GM20000 (cell line): Measurements from ENCODE around the gene SMAD7.

Experiments
- DNase-seq: peaks from one replicate; pipeline ENCODE4 v3.0.0; 2012; ENCODE audit warnings: low spot score
- TF ChIP-seq, protein P1 (sequence below): IDR thresholded peaks from 2 replicates; pipeline ENCODE4 v1.5.1; 2012; ENCODE audit warnings: mild to moderate bottlenecking, control low read depth; ENCODE audit errors: extremely low read depth, missing control alignments

Gene SMAD7

DNA sequence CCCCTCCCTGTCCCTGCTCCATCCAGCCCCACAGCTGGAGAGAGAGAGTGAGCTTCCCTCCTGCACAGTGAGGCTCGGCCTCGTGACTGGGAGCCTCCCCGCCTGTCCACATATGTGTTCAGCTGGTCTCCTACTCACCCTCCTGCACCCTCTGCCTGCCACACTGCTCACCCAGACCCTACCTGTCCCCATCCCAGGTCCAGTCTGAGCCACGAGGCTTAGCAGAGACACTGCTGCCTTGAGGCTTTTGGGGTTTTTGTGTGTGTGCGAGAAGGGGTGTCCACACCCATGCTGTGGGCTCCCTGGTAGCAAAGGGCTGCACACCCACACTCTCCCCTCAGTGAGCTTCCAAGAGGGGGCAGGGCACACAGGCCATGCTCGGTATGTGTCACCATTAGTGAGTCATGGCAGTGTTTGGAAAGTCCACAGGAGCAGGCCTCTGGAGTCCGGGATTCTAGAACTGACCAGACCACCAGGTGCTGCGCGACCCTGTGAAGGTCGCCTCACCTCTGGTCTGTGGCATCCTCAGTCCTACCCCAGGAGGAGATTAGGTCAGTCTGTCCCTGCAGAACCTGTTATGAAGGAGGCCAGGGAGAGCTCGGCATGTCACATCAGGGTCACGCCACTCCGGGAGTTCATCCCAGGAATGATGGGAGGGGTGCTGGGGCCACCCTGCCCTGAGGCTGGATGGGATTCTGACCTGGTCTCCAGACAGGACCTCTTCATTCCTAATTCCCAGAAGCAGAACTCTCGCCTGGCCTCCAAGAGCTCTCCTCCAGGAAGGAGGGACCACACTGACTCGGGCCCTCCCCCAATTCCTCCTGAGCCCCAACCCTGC, 39.9 kb upstream of the SMAD7 start:
- no peak for DNase-seq
- TF ChIP-seq, protein P1, sequence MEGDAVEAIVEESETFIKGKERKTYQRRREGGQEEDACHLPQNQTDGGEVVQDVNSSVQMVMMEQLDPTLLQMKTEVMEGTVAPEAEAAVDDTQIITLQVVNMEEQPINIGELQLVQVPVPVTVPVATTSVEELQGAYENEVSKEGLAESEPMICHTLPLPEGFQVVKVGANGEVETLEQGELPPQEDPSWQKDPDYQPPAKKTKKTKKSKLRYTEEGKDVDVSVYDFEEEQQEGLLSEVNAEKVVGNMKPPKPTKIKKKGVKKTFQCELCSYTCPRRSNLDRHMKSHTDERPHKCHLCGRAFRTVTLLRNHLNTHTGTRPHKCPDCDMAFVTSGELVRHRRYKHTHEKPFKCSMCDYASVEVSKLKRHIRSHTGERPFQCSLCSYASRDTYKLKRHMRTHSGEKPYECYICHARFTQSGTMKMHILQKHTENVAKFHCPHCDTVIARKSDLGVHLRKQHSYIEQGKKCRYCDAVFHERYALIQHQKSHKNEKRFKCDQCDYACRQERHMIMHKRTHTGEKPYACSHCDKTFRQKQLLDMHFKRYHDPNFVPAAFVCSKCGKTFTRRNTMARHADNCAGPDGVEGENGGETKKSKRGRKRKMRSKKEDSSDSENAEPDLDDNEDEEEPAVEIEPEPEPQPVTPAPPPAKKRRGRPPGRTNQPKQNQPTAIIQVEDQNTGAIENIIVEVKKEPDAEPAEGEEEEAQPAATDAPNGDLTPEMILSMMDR = no peak

DNA sequence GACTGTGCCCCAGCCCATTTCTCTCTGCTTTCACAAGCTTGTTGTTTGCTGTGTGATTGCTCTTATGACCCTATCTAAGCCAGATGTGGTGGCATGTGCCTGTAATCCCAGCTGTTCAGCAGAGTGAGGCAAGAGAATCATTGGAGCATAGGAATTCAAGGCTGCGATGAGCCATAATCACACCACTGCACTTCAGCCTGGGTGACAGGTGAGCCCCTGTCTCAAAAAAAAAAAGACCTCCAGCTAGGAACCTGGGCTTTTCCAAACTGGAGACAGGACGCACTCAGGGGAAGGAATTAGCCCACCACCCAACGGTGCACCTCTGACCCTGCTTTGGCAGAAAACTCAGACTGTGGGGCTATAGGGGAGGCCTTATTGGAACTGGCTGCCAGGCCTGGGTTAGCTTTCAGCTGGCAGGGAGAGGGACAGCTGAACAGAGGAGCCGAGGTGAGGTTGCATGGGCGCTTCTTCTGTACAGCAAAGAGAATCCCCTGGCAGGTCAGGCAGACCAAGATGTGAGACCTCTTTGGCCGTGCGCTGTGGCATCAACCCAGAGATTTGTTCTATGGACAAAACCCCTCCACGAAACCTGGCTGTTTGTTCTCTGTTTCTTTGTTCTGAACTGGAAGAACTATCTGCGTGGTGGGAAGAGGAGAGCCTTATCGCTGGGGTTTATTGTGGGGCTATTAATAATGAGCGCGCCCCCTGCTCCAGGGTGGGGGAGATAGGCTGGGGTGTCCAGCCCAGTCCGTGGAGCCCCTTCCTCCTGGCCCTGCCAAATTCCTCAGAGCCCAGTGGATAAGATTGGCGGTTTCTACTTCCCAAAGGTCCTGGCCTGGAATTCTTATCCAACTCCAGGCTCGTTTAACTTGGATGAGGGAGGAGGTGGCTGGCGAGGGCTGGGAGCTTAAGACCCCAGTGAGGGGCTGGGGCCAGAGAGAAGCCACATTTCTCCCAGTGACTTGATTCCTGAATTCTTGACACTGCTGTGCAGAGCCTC, 38.8 kb upstream of the SMAD7 start:
- TF ChIP-seq, protein P1 = no peak
- DNase-seq = no peak

DNA sequence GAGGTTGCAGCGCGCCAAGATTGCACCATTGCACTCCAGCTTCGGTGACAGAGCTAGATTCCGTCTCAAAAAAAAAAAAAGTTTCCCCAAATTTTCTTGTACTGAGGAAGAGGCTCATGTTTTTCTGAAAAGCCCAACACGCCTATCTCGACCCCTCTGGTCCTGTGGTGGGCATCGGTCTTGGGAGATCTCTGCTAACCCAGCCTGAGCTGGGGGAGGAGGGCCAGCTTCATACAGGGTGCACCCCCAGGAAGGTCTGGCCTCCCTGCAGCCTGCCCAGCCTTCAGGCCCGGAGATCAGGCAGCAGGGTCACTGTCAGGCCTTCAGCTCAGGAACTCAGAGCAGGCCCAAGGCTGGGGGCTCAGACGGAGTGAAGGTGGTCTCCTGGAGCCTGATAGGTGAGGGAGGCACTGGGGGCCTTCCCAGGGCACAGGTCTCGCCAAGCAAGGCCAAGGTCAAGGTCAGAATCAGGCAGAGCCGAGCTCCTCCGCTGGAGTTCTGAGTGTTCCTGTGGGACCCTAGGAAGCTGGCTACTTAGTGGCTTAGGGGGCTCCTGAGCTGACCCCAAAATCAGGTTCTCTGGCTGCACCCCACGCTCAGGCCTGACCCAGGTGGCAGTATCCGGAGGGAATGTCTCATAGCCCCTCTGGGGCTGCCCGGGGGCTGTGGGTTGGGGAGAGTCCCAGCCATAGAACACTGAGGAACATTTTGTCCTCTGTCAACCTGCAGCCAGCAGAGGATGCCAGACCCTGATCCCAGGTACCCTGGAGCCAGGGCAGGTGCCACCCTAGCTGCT, 37.9 kb upstream of the SMAD7 start:
- DNase-seq = no peak
- TF ChIP-seq, protein P1 = no peak

DNA sequence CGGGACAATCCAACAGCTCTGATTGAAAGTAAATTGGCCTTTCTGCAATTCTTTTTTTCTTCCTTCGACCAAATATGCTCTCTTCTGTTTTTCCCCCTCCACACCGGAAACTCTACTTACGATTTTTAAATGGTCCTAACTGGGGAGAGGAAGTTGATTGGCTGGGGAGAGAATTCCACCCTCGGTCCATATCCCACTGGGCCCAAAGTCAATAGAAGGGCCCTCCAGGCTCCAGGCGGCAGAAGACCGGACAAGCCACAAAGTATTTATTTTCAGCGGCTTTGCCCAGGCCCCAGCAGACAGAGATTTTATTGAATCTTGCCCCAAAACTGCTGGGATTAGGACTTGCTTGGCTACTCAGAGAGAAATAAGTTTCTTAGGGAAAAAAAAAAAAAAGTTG, 37.1 kb upstream of the SMAD7 start:
- TF ChIP-seq, protein P1 = no peak
- DNase-seq = no peak

DNA sequence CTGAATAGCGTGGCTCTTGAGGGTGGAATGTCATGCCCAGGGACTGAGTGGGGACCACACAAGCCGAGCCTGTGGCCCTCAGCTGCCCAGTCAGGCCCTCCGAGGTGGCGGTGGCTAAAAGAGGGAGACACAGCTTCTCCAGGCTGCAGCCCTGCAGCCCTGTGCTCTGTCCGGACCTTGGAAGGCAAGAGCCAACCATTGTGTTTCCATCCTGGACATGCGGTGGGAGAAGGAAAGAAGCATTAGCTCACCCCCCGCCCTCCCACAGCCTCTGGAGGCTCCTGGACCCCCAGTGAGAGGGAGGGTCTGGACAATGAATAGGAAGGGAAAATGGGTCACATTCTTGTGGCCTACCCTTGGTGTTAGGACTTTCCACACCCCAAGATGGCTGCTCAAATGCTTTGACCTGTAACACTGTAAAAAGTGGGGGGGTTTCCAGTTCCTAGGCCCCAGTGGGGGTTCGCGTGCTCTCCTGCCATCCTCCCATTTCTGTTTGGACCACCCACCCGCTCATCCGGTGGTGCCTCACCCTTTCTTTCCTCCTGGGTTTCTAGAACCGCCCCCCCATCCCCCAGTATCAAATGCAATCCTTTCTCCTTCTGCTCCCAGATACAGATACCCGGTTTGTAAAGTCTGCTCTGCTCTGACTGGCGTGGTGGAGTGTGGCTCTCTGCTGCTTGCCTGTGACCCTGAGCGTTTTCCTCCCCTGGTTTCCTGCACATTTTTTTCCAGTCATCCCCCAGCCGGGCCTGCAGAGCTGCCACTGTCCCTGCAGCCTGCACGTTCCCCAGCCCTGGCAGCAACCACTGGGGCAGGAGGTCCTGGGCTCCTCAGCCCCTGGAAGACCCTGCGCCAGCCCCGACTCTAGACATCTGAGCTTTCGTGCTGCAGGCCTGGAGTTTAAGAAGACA, 36.3 kb upstream of the SMAD7 start:
- no peak for DNase-seq
- TF ChIP-seq, protein P1 = no peak

DNA sequence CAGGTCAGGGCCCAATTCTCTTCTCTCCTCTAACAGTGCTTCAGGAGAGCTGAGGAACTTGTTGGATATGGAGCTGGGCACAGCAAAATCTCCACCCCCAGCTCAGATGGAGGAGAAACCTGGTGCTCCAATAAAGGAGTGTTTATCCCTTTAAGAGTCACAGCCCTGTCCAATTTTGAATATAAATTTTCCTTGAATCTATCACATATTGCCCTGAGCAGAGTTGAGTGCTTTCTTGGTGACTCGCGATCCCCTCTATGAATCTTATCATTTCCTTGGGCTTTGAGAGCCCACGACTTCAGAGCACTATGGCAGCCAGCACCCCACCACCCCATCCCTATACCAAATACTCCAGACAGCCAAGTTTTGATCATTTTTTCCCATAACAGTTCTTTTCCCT, 34.4 kb upstream of the SMAD7 start:
- TF ChIP-seq, protein P1 = no peak
- no peak for DNase-seq
